ENCODE results near the gene ZSCAN10. TPM values are rescaled to one million over a fixed set of nuclear protein-coding genes. Genes with fewer than 3 reads are reported as not detected.
"Not testable (repeated sequence)": the region's sequence is repeated elsewhere in the genome, so short reads cannot be mapped to it uniquely, and the experiment has no call there.

The ZSCAN10 gene
- total and polyA plus RNA-seq, 2 donors (not counting 3 experiments of a cell fraction or from before 2014, with no cell fraction given) = not detected

- Histone ChIP-seq H2AFZ (ENCODE audit: low read depth, low read length) (no peak overlapping the region), H3K9me1 (replicated peaks; ENCODE audit: control insufficient read depth, extremely low read depth, insufficient read depth, low read length) (no peaks in the 10 kb centered on the region), H3K36me3 (ENCODE audit: control insufficient read depth in 2 of 2, extremely low read depth in 1 of 2, insufficient read depth in 2 of 2, low read length in 2 of 2) (peaks cover 0 to 9% of the 10 kb centered on the region in 2 experiments), H3K4me3 (replicated peaks in 1 of 3; ENCODE audit: insufficient read depth in 1 of 3, low read depth in 1 of 3, low read length in 3 of 3) (no peak overlapping the region), H3K9me3 (replicated peaks; ENCODE audit: control insufficient read depth, insufficient read depth, low read length) (no peaks in the 10 kb centered on the region), H3K79me2 (ENCODE audit: control insufficient read depth, insufficient read depth, low read length) (peaks cover 4% of the 10 kb centered on the region), H3K9ac (replicated peaks; ENCODE audit: extremely low read depth, insufficient read depth, low read length) (no peak overlapping the region), H3K4me2 (ENCODE audit: insufficient read depth, low read length) (no peak overlapping the region), H3K27me3 (ENCODE audit: control insufficient read depth in 2 of 2, insufficient read depth in 2 of 2, low read length in 2 of 2) (peaks cover 0 to 2% of the 10 kb centered on the region in 2 experiments), H3K27ac (ENCODE audit: insufficient read depth, low read depth, low read length) (no peak overlapping the region), H4K20me1 (replicated peaks; ENCODE audit: control insufficient read depth, extremely low read depth, insufficient read depth, low read length) (no peaks in the 10 kb centered on the region), H3K4me1 (ENCODE audit: control insufficient read depth, extremely low read depth, insufficient read depth, low read length) (peaks cover 8% of the 10 kb centered on the region)
- intact Hi-C loops (cut with micrococcal nuclease) = no loop called here
- dilution Hi-C loops (cut with MboI; ENCODE audit: extremely low pct_ligation_motif_present, low sequenced_read_pairs) = no loop called here
- TF ChIP-seq POLR2AphosphoS5 (IDR thresholded peaks at IDR 0.05; ENCODE audit: insufficient read depth, low read depth, low read length) (no peak), GATA2 (IDR thresholded peaks at IDR 0.05; ENCODE audit: insufficient read depth, insufficient read length, low read depth, low read length) (no peak), MYC (IDR thresholded peaks at IDR 0.05; ENCODE audit: low read depth, low read length) (no peak), JUN (IDR thresholded peaks at IDR 0.05; ENCODE audit: borderline replicate concordance, insufficient read depth, insufficient read length, low read depth) (no peak), FOS (IDR thresholded peaks at IDR 0.05; ENCODE audit: borderline replicate concordance, insufficient read depth, low read length) (no peak)
- CTCF ChIA-PET = interaction anchor here (0.6 to 1.4 kb wide), 3 partner anchors 17 to 72 kb away, joined by 3 to 5 read pairs (median 4); no protein-coding TSS in a partner anchor
- no TSS peak for BruUV-seq (replicated peaks)
- POLR2A ChIA-PET = no interaction called here
- DNase-seq (ENCODE audit: low read depth, low spot score) (no peak), FAIRE-seq (no peak)
Observed at GRCh38 chr16:3070608-3071111, 28.4 kb downstream of the ZSCAN10 start.

DNA sequence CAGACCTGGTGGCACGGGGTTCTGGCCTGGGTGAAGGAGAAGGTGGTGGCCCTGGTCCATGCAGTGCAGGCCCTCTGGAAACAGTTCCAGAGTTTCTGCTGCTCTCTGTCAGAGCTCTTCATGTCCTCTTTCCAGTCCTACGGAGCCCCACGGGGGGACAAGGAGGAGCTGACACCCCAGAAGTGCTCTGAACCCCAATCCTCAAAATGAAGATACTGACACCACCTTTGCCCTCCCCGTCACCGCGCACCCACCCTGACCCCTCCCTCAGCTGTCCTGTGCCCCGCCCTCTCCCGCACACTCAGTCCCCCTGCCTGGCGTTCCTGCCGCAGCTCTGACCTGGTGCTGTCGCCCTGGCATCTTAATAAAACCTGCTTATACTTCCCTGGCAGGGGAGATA is 29.9 kb downstream of the ZSCAN10 start:
- H3K9me3 ChIP-seq (replicated peaks; ENCODE audit: control insufficient read depth, insufficient read depth, low read length); H2AFZ ChIP-seq (ENCODE audit: low read depth, low read length); H3K36me3 ChIP-seq (ENCODE audit: control insufficient read depth in 2 of 2, extremely low read depth in 1 of 2, insufficient read depth in 2 of 2, low read length in 2 of 2); H3K4me3 ChIP-seq (replicated peaks in 1 of 3; ENCODE audit: insufficient read depth in 1 of 3, low read depth in 1 of 3, low read length in 3 of 3); FAIRE-seq; POLR2A ChIA-PET; H3K27ac ChIP-seq (ENCODE audit: insufficient read depth, low read depth, low read length); H3K9me1 ChIP-seq (replicated peaks; ENCODE audit: control insufficient read depth, extremely low read depth, insufficient read depth, low read length); dilution Hi-C loops (cut with MboI; ENCODE audit: extremely low pct_ligation_motif_present, low sequenced_read_pairs); H3K27me3 ChIP-seq (ENCODE audit: control insufficient read depth in 2 of 2, insufficient read depth in 2 of 2, low read length in 2 of 2); H3K9ac ChIP-seq (replicated peaks; ENCODE audit: extremely low read depth, insufficient read depth, low read length); H4K20me1 ChIP-seq (replicated peaks; ENCODE audit: control insufficient read depth, extremely low read depth, insufficient read depth, low read length); intact Hi-C loops (cut with micrococcal nuclease); H3K79me2 ChIP-seq (ENCODE audit: control insufficient read depth, insufficient read depth, low read length); H3K4me2 ChIP-seq (ENCODE audit: insufficient read depth, low read length); CTCF ChIA-PET; BruUV-seq (replicated peaks); DNase-seq (ENCODE audit: low read depth, low spot score): not testable (repeated sequence)
- H3K4me1 ChIP-seq (ENCODE audit: control insufficient read depth, extremely low read depth, insufficient read depth, low read length) = peaks cover 19% of the 10 kb centered on the region
